Uterus (tissue), 2 donors: Measurements from ENCODE around the gene VSTM2L.

Experiments used
- CTCF ChIP-seq, 4 experiments: fragments of 200-600 bp in 2 of 4; fragments of 450-650 bp in 2 of 4; sonication (generic) in 2 of 4; IDR thresholded peaks; one replicate each; pipeline ENCODE4 v1.5.1; 2016 to 2019; ENCODE audit warnings: antibody characterized with exemption in 4 of 4, mild to moderate bottlenecking in 2 of 4, moderate library complexity in 1 of 4
- POLR2A ChIP-seq, 2 donors: fragments of 450-650 bp; IDR thresholded peaks; one replicate each; pipeline ENCODE4 v1.6.1; 2016; ENCODE audit warnings: antibody characterized with exemption in 2 of 2, mild to moderate bottlenecking in 1 of 2, moderate library complexity in 1 of 2

DNA sequence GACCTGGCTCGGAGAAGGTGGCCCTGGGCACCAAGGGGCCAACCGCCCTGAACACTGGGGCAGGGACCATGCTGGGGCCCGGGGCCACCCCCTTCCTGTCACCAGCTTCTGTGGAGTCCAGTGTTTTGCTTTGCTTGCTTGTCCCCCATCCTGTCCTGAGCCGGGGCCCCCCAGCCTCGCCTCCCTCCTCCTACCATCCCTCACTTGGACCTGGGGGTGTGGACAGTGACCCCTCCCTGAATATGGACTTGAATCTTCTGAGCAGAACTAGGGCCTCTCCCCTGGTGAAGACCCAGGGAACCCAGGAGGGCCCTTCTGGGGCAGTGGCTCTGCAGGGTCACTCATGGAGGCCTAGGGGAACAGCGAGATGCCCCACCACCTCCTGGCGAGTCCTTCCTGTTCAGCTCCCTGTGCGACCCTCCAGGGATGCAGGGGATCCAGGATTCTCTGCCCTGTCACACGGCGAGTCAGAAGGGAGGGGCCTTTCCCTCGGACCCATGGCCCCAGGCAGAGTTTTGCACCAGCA, 41.6 kb downstream of the VSTM2L start:
- no peak for TF ChIP-seq CTCF (IDR thresholded peaks at IDR 0.05)
- no peak for TF ChIP-seq POLR2A (IDR thresholded peaks at IDR 0.05)
